Lower leg skin (tissue), 4 donors: ENCODE results near the gene CACNA1S. TPM values are rescaled to one million over a fixed set of nuclear protein-coding genes. Genes with fewer than 3 reads are reported as not detected.

Source experiments
- DNase-seq, 2 donors: peaks; one replicate each; pipeline ENCODE4 v3.0.0-alpha.2; 2019; ENCODE audit warnings: low spot score in 2 of 2
- H3K4me3 ChIP-seq: fragments of 200-600 bp; sonication (generic); 2 replicates; pipeline ENCODE4 v1.5.1; 2017; ENCODE audit warnings: mild to moderate bottlenecking, low read depth; ENCODE audit not compliant: poor library complexity, severe bottlenecking
- POLR2A ChIP-seq, 2 donors: fragments of 450-650 bp; IDR thresholded peaks; one replicate each; pipeline ENCODE4 v1.6.1; 2016 to 2017; ENCODE audit warnings: antibody characterized with exemption in 2 of 2, mild to moderate bottlenecking in 1 of 2, moderate library complexity in 1 of 2
- WGBS, 2 donors: methylation state at CpG; one replicate each; pipeline ENCODE4 v1.1.5; 2018; 5-methylcytosine and 5-hydroxymethylcytosine counted together
- intact Hi-C: fragments of 100-400 bp; cut with DNase I; formaldehyde crosslinking; loops from one replicate; pipeline ENCODE4 v1.15.0; 2023; ENCODE audit warnings: low total_unique reads
- total RNA-seq, 4 donors: library from RNA; depleted of rRNA; stranded (reverse); fragments of >200 nt; gene quantifications; one replicate each; pipeline ENCODE4 v1.1.0, GENCODE V29; 2016
- TF ChIP-seq, protein P1 (sequence below), 3 donors: fragments of 450-650 bp; IDR thresholded peaks; one replicate each; pipeline ENCODE4 v1.5.1; 2016; ENCODE audit warnings: antibody characterized with exemption in 3 of 3, mild to moderate bottlenecking in 3 of 3, moderate library complexity in 2 of 3

CACNA1S gene
- total RNA-seq, 4 donors from 2014 or later = 0.04 TPM; not detected in 3

DNA sequence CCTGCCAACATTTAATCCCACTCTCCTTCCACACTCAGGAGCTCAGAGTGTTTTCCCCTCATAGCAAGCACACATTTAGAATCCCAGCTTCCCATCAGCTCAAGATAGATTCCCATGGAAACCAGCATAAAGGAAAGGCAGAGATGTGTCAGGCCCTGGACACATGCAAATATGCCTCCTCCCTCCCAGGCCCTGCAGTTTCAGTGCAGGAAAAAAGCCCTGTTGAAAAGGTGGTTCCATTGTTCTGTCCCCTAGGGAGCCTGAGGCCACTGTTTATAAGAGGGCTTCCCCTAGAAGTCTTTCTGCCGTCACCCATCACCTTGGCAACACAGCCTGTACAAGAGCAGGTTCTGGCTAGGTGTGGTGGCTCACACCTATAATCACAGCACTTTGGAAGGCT lies 3.6 kb downstream of the CACNA1S start:
- TF ChIP-seq POLR2A (IDR thresholded peaks at IDR 0.05) = no peak
- TF ChIP-seq, protein P1, sequence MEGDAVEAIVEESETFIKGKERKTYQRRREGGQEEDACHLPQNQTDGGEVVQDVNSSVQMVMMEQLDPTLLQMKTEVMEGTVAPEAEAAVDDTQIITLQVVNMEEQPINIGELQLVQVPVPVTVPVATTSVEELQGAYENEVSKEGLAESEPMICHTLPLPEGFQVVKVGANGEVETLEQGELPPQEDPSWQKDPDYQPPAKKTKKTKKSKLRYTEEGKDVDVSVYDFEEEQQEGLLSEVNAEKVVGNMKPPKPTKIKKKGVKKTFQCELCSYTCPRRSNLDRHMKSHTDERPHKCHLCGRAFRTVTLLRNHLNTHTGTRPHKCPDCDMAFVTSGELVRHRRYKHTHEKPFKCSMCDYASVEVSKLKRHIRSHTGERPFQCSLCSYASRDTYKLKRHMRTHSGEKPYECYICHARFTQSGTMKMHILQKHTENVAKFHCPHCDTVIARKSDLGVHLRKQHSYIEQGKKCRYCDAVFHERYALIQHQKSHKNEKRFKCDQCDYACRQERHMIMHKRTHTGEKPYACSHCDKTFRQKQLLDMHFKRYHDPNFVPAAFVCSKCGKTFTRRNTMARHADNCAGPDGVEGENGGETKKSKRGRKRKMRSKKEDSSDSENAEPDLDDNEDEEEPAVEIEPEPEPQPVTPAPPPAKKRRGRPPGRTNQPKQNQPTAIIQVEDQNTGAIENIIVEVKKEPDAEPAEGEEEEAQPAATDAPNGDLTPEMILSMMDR (IDR thresholded peaks at IDR 0.05) = no peak
- WGBS, 2 donors = 57 to 78% methylated on average over 1 of the region's 1 CpG
- no peak for DNase-seq
- no peak overlapping the region for H3K4me3 ChIP-seq
- intact Hi-C loops = no loop called here

DNA sequence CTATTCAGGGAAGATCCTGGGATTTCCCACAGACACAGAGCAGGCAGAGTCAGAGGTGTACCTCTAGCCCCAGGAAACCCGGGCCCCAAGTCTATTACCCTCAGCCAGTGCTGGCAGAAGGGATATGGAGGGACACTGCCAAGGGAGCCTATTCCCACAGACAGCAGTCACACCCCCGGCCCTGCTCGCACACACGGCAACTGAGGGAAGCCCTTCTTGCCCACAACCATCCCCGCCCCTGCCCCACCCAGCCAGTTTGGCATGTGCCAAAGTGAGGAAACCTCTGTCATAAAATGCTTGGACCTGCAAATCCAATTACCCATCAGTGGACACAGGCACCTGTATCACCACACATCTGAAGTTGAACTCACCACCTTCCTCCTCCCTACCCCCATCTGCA lies 6.5 kb downstream of the CACNA1S start:
- WGBS, 2 donors = 52 to 60% methylated on average over 5 of the region's 5 CpGs
- no peak for DNase-seq
- H3K4me3 ChIP-seq = no peak overlapping the region
- TF ChIP-seq POLR2A (IDR thresholded peaks at IDR 0.05) = no peak
- TF ChIP-seq, protein P1 (IDR thresholded peaks at IDR 0.05) = no peak
- intact Hi-C loops = no loop called here

DNA sequence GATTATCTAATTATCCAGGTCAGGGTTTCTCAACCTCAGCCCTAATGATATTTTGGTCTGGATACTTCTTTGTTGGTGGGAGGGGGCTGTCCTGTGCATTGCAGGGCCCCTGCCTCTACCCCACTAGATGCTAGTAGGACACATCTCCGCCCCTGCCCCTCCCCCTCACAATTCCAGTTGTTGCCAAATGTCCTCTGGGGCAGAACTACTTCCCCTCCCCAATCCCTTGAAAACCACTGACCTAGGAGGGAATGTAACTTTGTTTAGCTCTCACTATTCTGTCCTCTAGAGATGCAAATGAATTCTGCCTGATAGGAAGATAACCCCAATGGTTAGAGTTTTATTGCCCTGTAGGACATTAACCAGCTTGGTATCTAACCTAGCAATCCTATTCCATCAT lies 8.1 kb downstream of the CACNA1S start:
- intact Hi-C loops = no loop called here
- WGBS, 2 donors = 41 to 59% methylated on average over 1 of the region's 1 CpG

DNA sequence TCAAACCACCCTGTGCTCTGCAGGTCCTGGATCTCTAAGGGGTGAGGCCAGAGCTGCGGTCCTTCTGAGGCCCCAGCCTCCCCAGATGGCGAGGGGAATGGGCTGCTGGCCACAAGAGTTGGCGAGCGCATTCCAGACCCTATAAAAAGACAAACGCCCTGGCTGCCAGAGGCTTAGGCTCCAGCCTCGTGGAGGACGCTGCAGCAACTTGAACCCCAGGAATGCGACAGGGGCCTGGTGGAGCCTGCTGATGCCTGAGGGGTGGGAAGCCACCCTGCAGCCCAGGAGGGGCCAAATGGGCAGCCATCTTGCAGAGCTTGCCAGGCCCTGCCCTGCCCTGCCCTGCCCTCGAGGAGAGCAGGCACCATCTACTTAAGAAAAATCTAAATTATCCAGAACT lies 8.6 kb downstream of the CACNA1S start:
- no peak for TF ChIP-seq POLR2A (IDR thresholded peaks at IDR 0.05)
- TF ChIP-seq, protein P1 (IDR thresholded peaks at IDR 0.05) = no peak
- no peak overlapping the region for H3K4me3 ChIP-seq
- intact Hi-C loops = no loop called here
- WGBS, 2 donors = 43 to 68% methylated on average over 9 of the region's 9 CpGs
- no peak for DNase-seq

More for the DNA sequence above, 8.1 kb downstream of the CACNA1S start:
- H3K4me3 ChIP-seq = no peak overlapping the region
- no peak for DNase-seq
- TF ChIP-seq, protein P1 (IDR thresholded peaks at IDR 0.05) = no peak
- TF ChIP-seq POLR2A (IDR thresholded peaks at IDR 0.05) = no peak

DNA sequence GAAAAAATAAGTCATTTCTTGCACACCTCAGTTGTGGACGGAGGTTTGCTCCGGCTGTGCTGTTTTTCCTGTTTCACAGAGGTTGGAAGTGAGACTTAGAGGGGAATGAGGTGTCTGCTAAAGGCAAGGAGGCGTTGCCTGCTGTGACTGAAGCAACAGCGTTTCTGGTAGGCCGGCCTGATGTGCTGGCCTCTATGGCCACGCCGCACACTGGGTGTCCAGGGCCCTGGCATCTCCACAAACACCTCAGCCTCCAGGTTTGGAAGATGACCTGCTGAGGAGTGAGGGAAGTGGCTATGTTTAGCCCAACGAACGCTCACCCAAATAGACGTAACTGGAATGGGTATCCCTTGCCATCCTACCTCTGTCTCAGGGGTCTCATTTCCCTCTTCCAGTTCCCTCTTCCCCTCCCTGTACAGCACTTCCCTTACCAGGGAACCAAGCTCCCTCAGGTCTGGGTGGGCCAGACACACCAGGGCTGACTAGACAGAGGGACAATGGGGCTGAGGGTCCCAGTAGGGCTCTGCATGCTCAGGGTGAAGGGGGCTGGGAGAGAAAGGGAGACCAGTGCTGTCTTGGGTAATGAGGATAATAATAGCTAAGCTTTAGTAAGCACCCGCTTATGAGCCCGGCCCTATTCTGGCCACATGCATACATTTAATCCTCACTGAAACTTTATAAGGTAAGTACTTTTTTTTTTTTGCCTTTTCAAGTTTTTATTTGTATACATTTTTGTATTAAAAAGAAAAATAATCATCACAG lies 11.9 kb downstream of the CACNA1S start:
- H3K4me3 ChIP-seq = no peak overlapping the region

More for the DNA sequence above, 11.9 kb downstream of the CACNA1S start:
- 88 to 92% methylated on average over 12 of the region's 12 CpGs for WGBS, 2 donors
- TF ChIP-seq, protein P1 (IDR thresholded peaks at IDR 0.05) = no peak
- TF ChIP-seq POLR2A (IDR thresholded peaks at IDR 0.05) = no peak
- no peak for DNase-seq
- intact Hi-C loops = no loop called here
